ENCODE measurements around the gene SIRT2. TPM values are rescaled to one million over a fixed set of nuclear protein-coding genes. Genes with fewer than 3 reads are reported as not detected.
A peak's percentile ranks its signal among the peaks of the same experiment; 100 is the strongest.

The SIRT2 gene
- total RNA-seq, 1 experiment from 2014 or later: 37.4 TPM

DNA sequence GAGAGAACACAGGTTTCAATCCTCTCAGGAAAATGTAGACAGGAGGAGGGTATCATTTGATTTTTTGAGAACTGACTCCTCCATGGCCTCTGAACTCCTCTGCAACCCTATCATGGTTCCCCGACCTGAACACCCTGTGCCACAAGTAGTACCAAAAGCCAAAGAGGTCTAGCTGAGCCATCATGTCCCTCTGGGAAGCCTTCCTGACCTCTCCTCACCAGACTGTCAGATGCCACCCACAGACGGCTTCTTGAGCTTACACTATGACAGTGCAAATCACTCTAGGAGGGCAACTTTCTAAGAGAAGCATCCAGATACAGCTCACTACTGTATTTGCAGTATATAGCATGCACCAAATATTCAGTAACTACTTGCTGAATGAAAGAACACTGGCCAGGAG lies 53.3 kb downstream of the SIRT2 start:
- no peaks in the 10 kb centered on the region for H3K9me3 Mint-ChIP-seq (ENCODE audit: unreplicated experiment)
- no peak overlapping the region for H3K4me3 Mint-ChIP-seq (ENCODE audit: unreplicated experiment)
- DNase-seq (ENCODE audit: unreplicated experiment): no peak
- TF ChIP-seq, protein P1, sequence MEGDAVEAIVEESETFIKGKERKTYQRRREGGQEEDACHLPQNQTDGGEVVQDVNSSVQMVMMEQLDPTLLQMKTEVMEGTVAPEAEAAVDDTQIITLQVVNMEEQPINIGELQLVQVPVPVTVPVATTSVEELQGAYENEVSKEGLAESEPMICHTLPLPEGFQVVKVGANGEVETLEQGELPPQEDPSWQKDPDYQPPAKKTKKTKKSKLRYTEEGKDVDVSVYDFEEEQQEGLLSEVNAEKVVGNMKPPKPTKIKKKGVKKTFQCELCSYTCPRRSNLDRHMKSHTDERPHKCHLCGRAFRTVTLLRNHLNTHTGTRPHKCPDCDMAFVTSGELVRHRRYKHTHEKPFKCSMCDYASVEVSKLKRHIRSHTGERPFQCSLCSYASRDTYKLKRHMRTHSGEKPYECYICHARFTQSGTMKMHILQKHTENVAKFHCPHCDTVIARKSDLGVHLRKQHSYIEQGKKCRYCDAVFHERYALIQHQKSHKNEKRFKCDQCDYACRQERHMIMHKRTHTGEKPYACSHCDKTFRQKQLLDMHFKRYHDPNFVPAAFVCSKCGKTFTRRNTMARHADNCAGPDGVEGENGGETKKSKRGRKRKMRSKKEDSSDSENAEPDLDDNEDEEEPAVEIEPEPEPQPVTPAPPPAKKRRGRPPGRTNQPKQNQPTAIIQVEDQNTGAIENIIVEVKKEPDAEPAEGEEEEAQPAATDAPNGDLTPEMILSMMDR (IDR thresholded peaks at IDR 0.05; ENCODE audit: unreplicated experiment): no peak
- peaks cover 88% of the 10 kb centered on the region for H3K36me3 Mint-ChIP-seq (ENCODE audit: insufficient read depth, unreplicated experiment)
- H3K27ac Mint-ChIP-seq (ENCODE audit: low read depth, unreplicated experiment): no peak overlapping the region
- CTCF ChIA-PET: interaction anchor here (0.6 kb wide), 2 partner anchors 33 to 77 kb away, joined by 3 read pairs; no protein-coding TSS in a partner anchor
- POLR2A ChIA-PET: no interaction called here
- peaks cover 27% of the 10 kb centered on the region for H3K4me1 Mint-ChIP-seq (ENCODE audit: insufficient read depth, unreplicated experiment)
- BruUV-seq (replicated peaks): no TSS peak
- no peaks in the 10 kb centered on the region for H3K27me3 Mint-ChIP-seq (ENCODE audit: insufficient read depth, unreplicated experiment)
- intact Hi-C loops (cut with micrococcal nuclease): no loop called here

DNA sequence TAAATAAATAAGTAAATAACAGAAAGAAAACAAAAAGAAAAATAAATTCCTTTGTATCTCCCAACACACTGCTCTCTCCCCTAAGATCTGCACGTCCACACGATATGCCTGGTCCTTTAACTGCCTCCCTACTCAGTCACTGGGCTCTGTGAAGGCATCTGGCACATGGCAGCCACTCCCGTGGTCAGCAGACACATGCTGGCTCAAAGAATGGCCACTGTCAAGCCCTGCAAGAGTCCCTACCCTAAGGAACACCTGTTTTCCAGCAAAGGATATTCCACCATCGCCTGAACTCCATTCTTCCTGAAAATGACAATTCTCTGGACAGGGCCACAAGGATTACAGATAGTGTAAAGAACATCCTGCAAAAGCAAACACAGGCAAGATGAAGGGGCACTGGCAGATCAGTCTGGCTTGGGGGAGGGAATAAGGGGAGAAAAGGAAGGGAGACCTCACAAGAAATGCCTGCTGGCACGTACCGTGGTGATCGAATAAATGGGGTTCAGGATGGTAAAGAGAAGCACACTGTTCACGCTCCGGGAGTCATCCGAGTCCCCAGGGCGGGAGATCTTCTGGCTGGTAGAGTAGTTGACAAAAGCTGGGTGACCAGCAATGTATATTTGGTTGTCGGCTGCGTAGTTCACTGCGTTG lies 53.9 kb downstream of the SIRT2 start:
- H3K4me1 Mint-ChIP-seq (ENCODE audit: insufficient read depth, unreplicated experiment): peaks cover 27% of the 10 kb centered on the region
- no peaks in the 10 kb centered on the region for H3K27me3 Mint-ChIP-seq (ENCODE audit: insufficient read depth, unreplicated experiment)
- no peak for DNase-seq (ENCODE audit: unreplicated experiment)
- intact Hi-C loops (cut with micrococcal nuclease): no loop called here
- H3K9me3 Mint-ChIP-seq (ENCODE audit: unreplicated experiment): no peaks in the 10 kb centered on the region
- H3K36me3 Mint-ChIP-seq (ENCODE audit: insufficient read depth, unreplicated experiment): peaks cover 94% of the 10 kb centered on the region
- ChIA-PET CTCF (interaction anchor here (0.6 kb wide), 1 partner anchor 76 kb away, joined by 3 read pairs; no protein-coding TSS in a partner anchor), POLR2A (no interaction called here)
- peak overlapping the region; percentile 31 for H3K27ac Mint-ChIP-seq (ENCODE audit: low read depth, unreplicated experiment)
- TF ChIP-seq, protein P1 (IDR thresholded peaks at IDR 0.05; ENCODE audit: unreplicated experiment): no peak
- no TSS peak for BruUV-seq (replicated peaks)
- no peak overlapping the region for H3K4me3 Mint-ChIP-seq (ENCODE audit: unreplicated experiment)

DNA sequence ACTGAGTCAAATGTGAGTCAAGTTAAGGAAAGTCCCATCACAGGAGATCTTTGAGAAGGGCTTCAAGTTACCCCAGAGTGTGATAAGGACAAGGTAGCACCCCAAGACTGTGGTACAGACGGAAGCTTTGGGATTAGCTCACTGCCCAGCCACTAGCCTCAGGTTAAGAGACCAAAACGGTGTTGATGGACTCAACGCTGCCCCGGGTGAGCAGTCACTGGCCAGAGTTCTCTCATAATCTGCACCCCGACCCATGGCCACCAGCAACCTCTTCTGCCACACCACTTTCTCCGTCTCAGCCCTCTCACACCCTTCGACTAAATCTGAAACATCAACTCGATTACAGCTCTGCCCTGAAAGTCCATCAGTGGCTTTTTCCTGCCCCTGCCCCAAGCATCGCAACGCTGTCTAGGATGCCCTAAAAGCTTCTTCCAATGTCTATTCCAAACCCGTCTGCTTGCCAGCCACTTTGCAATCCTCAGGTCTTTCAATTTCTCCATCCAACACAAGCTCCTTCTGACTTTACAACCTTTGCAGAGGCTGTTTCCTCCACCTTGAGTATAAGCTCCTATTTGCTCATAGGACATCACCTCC lies 55.2 kb downstream of the SIRT2 start:
- Mint-ChIP-seq H3K4me1 (ENCODE audit: insufficient read depth, unreplicated experiment) (peaks cover 33% of the 10 kb centered on the region), H3K36me3 (ENCODE audit: insufficient read depth, unreplicated experiment) (peaks cover 98% of the 10 kb centered on the region), H3K27me3 (ENCODE audit: insufficient read depth, unreplicated experiment) (no peaks in the 10 kb centered on the region), H3K4me3 (ENCODE audit: unreplicated experiment) (no peak overlapping the region), H3K9me3 (ENCODE audit: unreplicated experiment) (no peaks in the 10 kb centered on the region), H3K27ac (ENCODE audit: low read depth, unreplicated experiment) (no peak overlapping the region)
- TF ChIP-seq, protein P1 (IDR thresholded peaks at IDR 0.05; ENCODE audit: unreplicated experiment): no peak
- intact Hi-C loops (cut with micrococcal nuclease): no loop called here
- no peak for DNase-seq (ENCODE audit: unreplicated experiment)
- ChIA-PET CTCF (interaction anchor here (0.6 to 0.7 kb wide), 3 partner anchors 116 to 300 kb away, joined by 3 read pairs; no protein-coding TSS in a partner anchor), POLR2A (interaction anchor here (0.5 kb wide), 1 partner anchor 159 kb away, joined by 5 read pairs; no protein-coding TSS in a partner anchor)
- no TSS peak for BruUV-seq (replicated peaks)

DNA sequence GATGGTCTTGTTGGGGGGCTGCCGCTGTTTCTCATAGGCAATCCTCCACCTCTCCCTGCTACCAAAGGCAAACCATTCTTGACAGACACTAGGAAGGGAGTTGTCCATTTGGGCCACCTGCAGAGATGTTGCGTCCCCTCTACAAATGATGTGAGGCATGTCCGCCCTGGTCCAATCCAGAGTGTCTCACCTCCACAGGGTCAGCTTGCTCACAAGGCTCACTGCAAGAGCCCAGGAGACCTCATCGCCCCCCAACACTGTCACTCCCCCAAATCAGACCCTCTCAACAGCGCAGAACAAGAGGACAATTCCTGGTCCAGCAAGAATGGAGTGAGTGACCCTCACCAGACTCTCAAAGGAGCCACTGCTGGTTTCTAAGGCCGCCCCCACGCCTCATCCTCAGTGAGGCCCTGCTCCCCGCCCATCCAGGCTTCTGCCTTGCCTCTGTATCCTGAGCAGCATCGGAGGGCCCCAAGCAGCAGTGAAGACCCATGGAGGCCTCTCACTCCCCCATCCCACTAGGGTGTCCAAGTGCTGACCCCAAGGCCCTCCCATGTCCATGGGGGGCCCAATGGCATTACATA lies 56.2 kb downstream of the SIRT2 start:
- Mint-ChIP-seq H3K27ac (ENCODE audit: low read depth, unreplicated experiment) (no peak overlapping the region), H3K27me3 (ENCODE audit: insufficient read depth, unreplicated experiment) (no peaks in the 10 kb centered on the region), H3K4me3 (ENCODE audit: unreplicated experiment) (no peak overlapping the region), H3K4me1 (ENCODE audit: insufficient read depth, unreplicated experiment) (peaks cover 38% of the 10 kb centered on the region), H3K9me3 (ENCODE audit: unreplicated experiment) (no peaks in the 10 kb centered on the region), H3K36me3 (ENCODE audit: insufficient read depth, unreplicated experiment) (peaks cover 98% of the 10 kb centered on the region)
- no TSS peak for BruUV-seq (replicated peaks)
- TF ChIP-seq, protein P1 (IDR thresholded peaks at IDR 0.05; ENCODE audit: unreplicated experiment): no peak
- intact Hi-C loops (cut with micrococcal nuclease): no loop called here
- ChIA-PET CTCF (interaction anchor here (0.7 kb wide), 1 partner anchor 115 kb away, joined by 3 read pairs; no protein-coding TSS in a partner anchor), POLR2A (no interaction called here)
- no peak for DNase-seq (ENCODE audit: unreplicated experiment)
